IMR-90 (cell line): ENCODE results near the gene CSNK1G2. TPM values are rescaled to one million over a fixed set of nuclear protein-coding genes. Genes with fewer than 3 reads are reported as not detected.

Experiments
- ATAC-seq: fragments of 200-7000 bp; cut with Tn5 transposase; 2 replicates; pipeline ENCODE4 v1.9.1; 2020; ENCODE audit warnings: low read depth, mild to moderate bottlenecking, moderate library complexity
- BruUV-seq: library from RNA; stranded (reverse); fragments of 400-500 nt; replicated peaks from 2 replicates; lab custom pipeline; 2021; lab: Mats Ljungman, UMichigan
- CTCF ChIA-PET: fragments of 300-600 bp; formaldehyde crosslinking; extraction: SDS; loops from one replicate; lab custom pipeline; 2021; ENCODE audit warnings: antibody characterized with exemption; lab: Yijun Ruan, JAX
- POLR2A ChIA-PET: fragments of 300-600 bp; sonication (Branson Sonifier 250); formaldehyde crosslinking; loops from one replicate; lab custom pipeline; 2022; ENCODE audit warnings: antibody characterized with exemption; ENCODE audit not compliant: unreplicated experiment; lab: Charles Lee
- DNase-seq: peaks from one replicate; pipeline ENCODE4 v3.0.0; 2013
- H2AFZ ChIP-seq: replicated peaks from 2 replicates; pipeline ENCODE3; 2013; ENCODE audit warnings: low read length, mild to moderate bottlenecking; ENCODE audit not compliant: poor library complexity
- H2AK5ac ChIP-seq: 2 replicates; pipeline ENCODE4 v1.6.1; 2013; ENCODE audit warnings: low read depth, low read length, inconsistent platforms
- H2AK9ac ChIP-seq: replicated peaks from 2 replicates; pipeline ENCODE3; 2013; ENCODE audit warnings: mild to moderate bottlenecking, low read depth, low read length, moderate library complexity; ENCODE audit not compliant: poor library complexity
- H2BK120ac ChIP-seq: 2 replicates; pipeline ENCODE4 v1.6.1; 2013; ENCODE audit warnings: low read depth, low read length, inconsistent platforms
- H2BK15ac ChIP-seq: 3 replicates; pipeline ENCODE4 v1.6.1; 2013; ENCODE audit warnings: low read depth, low read length, inconsistent platforms
- H2BK20ac ChIP-seq: 2 replicates; pipeline ENCODE4 v1.6.1; 2013; ENCODE audit warnings: low read depth, mild to moderate bottlenecking, inconsistent platforms, low read length, moderate library complexity
- H2BK5ac ChIP-seq: 2 replicates; pipeline ENCODE4 v1.6.1; 2013; ENCODE audit warnings: mild to moderate bottlenecking, low read depth, low read length, inconsistent platforms; ENCODE audit not compliant: poor library complexity, severe bottlenecking
- H3K14ac ChIP-seq: replicated peaks from 2 replicates; pipeline ENCODE4 v1.6.1; 2013; ENCODE audit warnings: low read depth, low read length, inconsistent platforms
- H3K18ac ChIP-seq: 2 replicates; pipeline ENCODE4 v1.6.1; 2013; ENCODE audit warnings: low read depth, low read length, control low read depth
- H3K23ac ChIP-seq: 2 replicates; pipeline ENCODE4 v1.6.1; 2013; ENCODE audit warnings: low read depth, low read length, inconsistent platforms
- H3K27ac ChIP-seq: 2 replicates; pipeline ENCODE4 v1.5.1; 2013; ENCODE audit warnings: mild to moderate bottlenecking, control low read depth, low read length; ENCODE audit not compliant: insufficient read depth
- H3K27me3 ChIP-seq: 2 replicates; pipeline ENCODE4 v1.6.1; 2013; ENCODE audit warnings: low read length; ENCODE audit not compliant: control insufficient read depth, insufficient read depth
- H3K36me3 ChIP-seq: 2 replicates; pipeline ENCODE4 v1.6.1; 2013; ENCODE audit warnings: low read length, mixed read lengths; ENCODE audit not compliant: control insufficient read depth, insufficient read depth
- H3K4ac ChIP-seq: 2 replicates; pipeline ENCODE4 v1.6.1; 2013; ENCODE audit warnings: low read depth, low read length, inconsistent platforms
- H3K4me1 ChIP-seq: 2 replicates; pipeline ENCODE4 v1.6.1; 2013; ENCODE audit warnings: low read length, mixed read lengths; ENCODE audit not compliant: control insufficient read depth, insufficient read depth
- H3K4me2 ChIP-seq: 2 replicates; pipeline ENCODE4 v1.6.1; 2013; ENCODE audit warnings: low read depth, mild to moderate bottlenecking, control low read depth, low read length, moderate library complexity
- H3K4me3 ChIP-seq: 2 replicates; pipeline ENCODE4 v1.5.1; 2013; ENCODE audit warnings: low read depth, mild to moderate bottlenecking, control low read depth, low read length, moderate library complexity; ENCODE audit not compliant: insufficient read depth
- H3K56ac ChIP-seq: 2 replicates; pipeline ENCODE4 v1.6.1; 2013; ENCODE audit warnings: low read length, inconsistent platforms; ENCODE audit not compliant: insufficient read depth; ENCODE audit errors: extremely low read depth
- H3K79me1 ChIP-seq, 2 experiments: 2 replicates each; pipeline ENCODE4 v1.6.1; 2013; ENCODE audit warnings: low read length in 2 of 2, inconsistent platforms in 1 of 2, low read depth in 1 of 2
- H3K9ac ChIP-seq: 2 replicates; pipeline ENCODE4 v1.6.1; 2013; ENCODE audit warnings: low read depth, low read length, control low read depth
- H3K9me1 ChIP-seq: 2 replicates; pipeline ENCODE4 v1.6.1; 2013; ENCODE audit warnings: low read length, inconsistent platforms; ENCODE audit not compliant: insufficient read depth
- H3K9me3 ChIP-seq: 2 replicates; pipeline ENCODE4 v1.6.1; 2013; ENCODE audit warnings: low read length; ENCODE audit not compliant: control insufficient read depth, insufficient read depth
- H4K20me1 ChIP-seq: 2 replicates; pipeline ENCODE4 v1.6.1; 2013; ENCODE audit warnings: low read length, inconsistent platforms; ENCODE audit not compliant: insufficient read depth
- H4K5ac ChIP-seq: 2 replicates; pipeline ENCODE4 v1.6.1; 2013; ENCODE audit warnings: mild to moderate bottlenecking, low read depth, low read length, control low read depth
- H4K8ac ChIP-seq, 2 experiments: 2 replicates each; pipeline ENCODE4 v1.6.1; 2013; ENCODE audit warnings: low read depth in 2 of 2, low read length in 2 of 2, control low read depth in 1 of 2, inconsistent platforms in 1 of 2
- H4K91ac ChIP-seq: 2 replicates; pipeline ENCODE4 v1.6.1; 2013; ENCODE audit warnings: low read depth, low read length, inconsistent platforms; ENCODE audit not compliant: insufficient read depth
- MAFK ChIP-seq: IDR thresholded peaks from 2 replicates; pipeline ENCODE4 v1.6.1; 2012; ENCODE audit warnings: low read depth, low read length, improper control_type of control experiment
- MAZ ChIP-seq: IDR thresholded peaks from 2 replicates; pipeline ENCODE4 v1.6.1; 2012; ENCODE audit warnings: low read depth, mild to moderate bottlenecking, low read length, improper control_type of control experiment, moderate library complexity, borderline replicate concordance
- MXI1 ChIP-seq: IDR thresholded peaks from 2 replicates; pipeline ENCODE4 v1.6.1; 2012; ENCODE audit warnings: low read depth, mild to moderate bottlenecking, low read length, moderate library complexity, borderline replicate concordance
- NFE2L2 ChIP-seq: fragments of 150-350 bp; IDR thresholded peaks from 2 replicates; pipeline ENCODE4 v1.6.1; 2016; ENCODE audit warnings: low read depth, mild to moderate bottlenecking, low read length
- RAD21 ChIP-seq: IDR thresholded peaks from 2 replicates; pipeline ENCODE4 v1.6.1; 2012; ENCODE audit warnings: low read length, improper control_type of control experiment
- RFX5 ChIP-seq: IDR thresholded peaks from 2 replicates; pipeline ENCODE4 v1.8.0; 2012; ENCODE audit warnings: low read depth, mild to moderate bottlenecking, low read length, moderate library complexity
- SMC3 ChIP-seq: fragments of 150-350 bp; IDR thresholded peaks from 2 replicates; pipeline ENCODE4 v1.6.1; 2016; ENCODE audit warnings: low read depth, mild to moderate bottlenecking, antibody characterized with exemption, low read length, moderate library complexity
- WGBS, 2 experiments: methylation state at CpG; one replicate each; pipeline versions ENCODE4 v1.1.5 to v1.1.7; 2013; ENCODE audit warnings: missing lambda C conversion rate in 2 of 2; ENCODE audit not compliant: insufficient read length in 1 of 2; ENCODE audit errors: extremely low coverage in 2 of 2; 5-methylcytosine and 5-hydroxymethylcytosine counted together
- dilution Hi-C: fragments of 300-500 bp; cut with HindIII; formaldehyde crosslinking; loops from one replicate; pipeline ENCODE4 v1.14.3; 2018; ENCODE audit warnings: low sequenced_read_pairs; ENCODE audit not compliant: unreplicated experiment
- in situ Hi-C: fragments of 300-500 bp; cut with MboI; formaldehyde crosslinking; loops from 3 replicates; pipeline ENCODE4 v1.14.3; 2019; ENCODE audit warnings: low sequenced_read_pairs, inconsistent platforms, mixed read lengths
- intact Hi-C: fragments of 100-400 bp; cut with micrococcal nuclease; formaldehyde crosslinking; loops from 2 replicates; pipeline ENCODE4 v1.10.0; 2022
- polyA plus RNA-seq, 3 experiments: library from polyadenylated mRNA; depleted of rRNA; stranded (reverse); fragments of >200 nt; gene quantifications; 2 replicates each; pipeline ENCODE4 v1.2.3, GENCODE V29; 2012; ENCODE audit warnings: low replicate concordance in 1 of 3
- total RNA-seq: library from RNA; depleted of rRNA; stranded (reverse); fragments of >200 nt; gene quantifications from 2 replicates; pipeline ENCODE4 v1.2.3, GENCODE V29; 2012
- TF ChIP-seq, protein P1 (sequence below): conservative IDR thresholded peaks from 2 replicates; pipeline ENCODE4 v1.5.1; 2012; ENCODE audit warnings: mild to moderate bottlenecking, low read depth, low read length, improper control_type of control experiment

The CSNK1G2 gene
- total and polyA plus RNA-seq, 2 of the 4 experiments (the other 2 are of a cell fraction): 38.0 to 96.3 TPM

- CTCF ChIA-PET: no interaction called here
- no peak overlapping the region for H3K4ac ChIP-seq
Measured at GRCh38 chr19:1981253-1981652, 40.3 kb downstream of the CSNK1G2 start.

More at GRCh38 chr19:1981253-1981652, 40.3 kb downstream of the CSNK1G2 start:
- Histone ChIP-seq H3K36me3 (peaks cover 50% of the 10 kb centered on the region), H3K9ac (no peak overlapping the region), H4K91ac (no peak overlapping the region), H4K20me1 (peaks cover 22% of the 10 kb centered on the region), H2AK5ac (no peak overlapping the region), H2BK120ac (no peak overlapping the region), H3K56ac (no peak overlapping the region), H2AK9ac (no peak overlapping the region), H3K9me1 (no peaks in the 10 kb centered on the region; the same call in 1 of the 2 replicates), H3K4me3 (no peak overlapping the region), H2BK5ac (no peak overlapping the region), H3K18ac (no peak overlapping the region), H3K14ac (no peak overlapping the region), H4K8ac (no peak overlapping the region), H3K27me3 (no peaks in the 10 kb centered on the region), H3K79me1 (peaks cover 0 to 17% of the 10 kb centered on the region in 2 experiments; a peak in 3 of 4 replicates), H3K4me1 (no peaks in the 10 kb centered on the region), H3K23ac (no peak overlapping the region), H2AFZ (peak overlapping the region; percentile 32), H2BK15ac (no peak overlapping the region), H2BK20ac (no peak overlapping the region), H3K9me3 (no peaks in the 10 kb centered on the region), H3K27ac (no peak overlapping the region), H4K5ac (no peak overlapping the region), H3K4me2 (no peak overlapping the region)
- no peak for ATAC-seq
- no peak for DNase-seq
- no TSS peak for BruUV-seq
- WGBS, 2 experiments: 92% methylated on average over 12 of the region's 20 CpGs; no CpG with 5 or more reads in 1 of the 2 experiments
- intact Hi-C loops: no loop called here
- in situ Hi-C loops: no loop called here
- POLR2A ChIA-PET: no interaction called here
- dilution Hi-C loops: no loop called here
- TF ChIP-seq SMC3 (no peak), RFX5 (no peak), MAZ (no peak), MAFK (no peak), MXI1 (no peak), NFE2L2 (no peak), RAD21 (no peak)
- TF ChIP-seq, protein P1, sequence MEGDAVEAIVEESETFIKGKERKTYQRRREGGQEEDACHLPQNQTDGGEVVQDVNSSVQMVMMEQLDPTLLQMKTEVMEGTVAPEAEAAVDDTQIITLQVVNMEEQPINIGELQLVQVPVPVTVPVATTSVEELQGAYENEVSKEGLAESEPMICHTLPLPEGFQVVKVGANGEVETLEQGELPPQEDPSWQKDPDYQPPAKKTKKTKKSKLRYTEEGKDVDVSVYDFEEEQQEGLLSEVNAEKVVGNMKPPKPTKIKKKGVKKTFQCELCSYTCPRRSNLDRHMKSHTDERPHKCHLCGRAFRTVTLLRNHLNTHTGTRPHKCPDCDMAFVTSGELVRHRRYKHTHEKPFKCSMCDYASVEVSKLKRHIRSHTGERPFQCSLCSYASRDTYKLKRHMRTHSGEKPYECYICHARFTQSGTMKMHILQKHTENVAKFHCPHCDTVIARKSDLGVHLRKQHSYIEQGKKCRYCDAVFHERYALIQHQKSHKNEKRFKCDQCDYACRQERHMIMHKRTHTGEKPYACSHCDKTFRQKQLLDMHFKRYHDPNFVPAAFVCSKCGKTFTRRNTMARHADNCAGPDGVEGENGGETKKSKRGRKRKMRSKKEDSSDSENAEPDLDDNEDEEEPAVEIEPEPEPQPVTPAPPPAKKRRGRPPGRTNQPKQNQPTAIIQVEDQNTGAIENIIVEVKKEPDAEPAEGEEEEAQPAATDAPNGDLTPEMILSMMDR: no peak
